ENCODE results near the gene GBP1.

DNA sequence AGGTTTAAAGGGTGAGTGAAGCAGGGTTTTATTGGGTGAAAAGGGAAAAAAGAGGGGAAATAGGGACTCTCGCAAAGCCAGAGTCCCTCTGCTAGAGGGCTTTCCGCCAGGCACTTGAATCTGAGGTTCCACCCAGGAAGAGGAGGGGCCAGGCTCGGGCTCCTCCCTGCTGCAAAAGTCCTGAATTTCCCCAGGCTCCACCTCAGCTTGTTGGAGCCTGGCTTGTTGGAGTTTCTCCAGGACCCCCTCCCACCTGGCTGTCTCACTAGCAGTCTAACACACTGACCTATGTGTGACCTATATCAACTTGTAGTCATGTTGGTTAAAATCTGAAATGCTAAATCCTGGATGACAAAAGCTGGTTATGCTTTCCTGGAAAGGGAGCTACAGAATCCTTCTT, 35.4 kb upstream of the GBP1 start:
- TF ChIP-seq, protein P1, sequence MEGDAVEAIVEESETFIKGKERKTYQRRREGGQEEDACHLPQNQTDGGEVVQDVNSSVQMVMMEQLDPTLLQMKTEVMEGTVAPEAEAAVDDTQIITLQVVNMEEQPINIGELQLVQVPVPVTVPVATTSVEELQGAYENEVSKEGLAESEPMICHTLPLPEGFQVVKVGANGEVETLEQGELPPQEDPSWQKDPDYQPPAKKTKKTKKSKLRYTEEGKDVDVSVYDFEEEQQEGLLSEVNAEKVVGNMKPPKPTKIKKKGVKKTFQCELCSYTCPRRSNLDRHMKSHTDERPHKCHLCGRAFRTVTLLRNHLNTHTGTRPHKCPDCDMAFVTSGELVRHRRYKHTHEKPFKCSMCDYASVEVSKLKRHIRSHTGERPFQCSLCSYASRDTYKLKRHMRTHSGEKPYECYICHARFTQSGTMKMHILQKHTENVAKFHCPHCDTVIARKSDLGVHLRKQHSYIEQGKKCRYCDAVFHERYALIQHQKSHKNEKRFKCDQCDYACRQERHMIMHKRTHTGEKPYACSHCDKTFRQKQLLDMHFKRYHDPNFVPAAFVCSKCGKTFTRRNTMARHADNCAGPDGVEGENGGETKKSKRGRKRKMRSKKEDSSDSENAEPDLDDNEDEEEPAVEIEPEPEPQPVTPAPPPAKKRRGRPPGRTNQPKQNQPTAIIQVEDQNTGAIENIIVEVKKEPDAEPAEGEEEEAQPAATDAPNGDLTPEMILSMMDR (IDR thresholded peaks at IDR 0.05; ENCODE audit: low read depth, low read length, poor library complexity, severe bottlenecking) = no peak
- no peak for TF ChIP-seq EZH2phosphoT487 (IDR thresholded peaks at IDR 0.05; ENCODE audit: borderline replicate concordance, low read length)
